Endodermal cell (in vitro differentiated cells): ENCODE results near the gene ARSA. TPM values are rescaled to one million over a fixed set of nuclear protein-coding genes. Genes with fewer than 3 reads are reported as not detected.

ENCODE experiments used
- DNase-seq: peaks from one replicate; pipeline ENCODE4 v3.0.0-alpha.2; 2017
- H3K27ac ChIP-seq: 2 replicates; pipeline ENCODE4 v1.5.1; 2013; ENCODE audit warnings: mild to moderate bottlenecking, low read depth, low read length, moderate library complexity
- H3K27me3 ChIP-seq: 2 replicates; pipeline ENCODE4 v1.6.1; 2013; ENCODE audit warnings: mild to moderate bottlenecking, low read length, moderate library complexity; ENCODE audit not compliant: insufficient read depth, control insufficient read depth, poor library complexity, severe bottlenecking
- H3K36me3 ChIP-seq: 2 replicates; pipeline ENCODE4 v1.7.0; 2013; ENCODE audit warnings: mild to moderate bottlenecking, low read length, moderate library complexity; ENCODE audit not compliant: control insufficient read depth, insufficient read depth
- H3K4me1 ChIP-seq: one replicate; pipeline ENCODE4 v1.7.0; 2013; ENCODE audit warnings: low read length; ENCODE audit not compliant: control insufficient read depth, insufficient read depth
- H3K4me3 ChIP-seq: 2 replicates; pipeline ENCODE4 v1.5.1; 2013; ENCODE audit warnings: mild to moderate bottlenecking, low read length, moderate library complexity
- H3K9ac ChIP-seq: 2 replicates; pipeline ENCODE4 v1.6.1; 2013; ENCODE audit warnings: mild to moderate bottlenecking, low read length, moderate library complexity; ENCODE audit not compliant: poor library complexity, severe bottlenecking; ENCODE audit errors: extremely low read depth
- H3K9me3 ChIP-seq: 2 replicates; pipeline ENCODE4 v1.6.1; 2013; ENCODE audit warnings: mild to moderate bottlenecking, low read length, moderate library complexity; ENCODE audit not compliant: control insufficient read depth
- H3K27ac Mint-ChIP-seq: 2 replicates; pipeline ENCODE4 v1.8.0; 2020; ENCODE audit warnings: mixed read lengths
- H3K27me3 Mint-ChIP-seq: 2 replicates; pipeline ENCODE4 v1.8.0; 2021; ENCODE audit warnings: mild to moderate bottlenecking, mixed read lengths; ENCODE audit not compliant: insufficient read depth
- H3K36me3 Mint-ChIP-seq: 2 replicates; pipeline ENCODE4 v1.8.0; 2020; ENCODE audit warnings: low read depth, mixed read lengths
- H3K4me1 Mint-ChIP-seq: 2 replicates; pipeline ENCODE4 v1.8.0; 2020; ENCODE audit warnings: mixed read lengths
- H3K4me3 Mint-ChIP-seq: 2 replicates; pipeline ENCODE4 v1.8.0; 2020; ENCODE audit warnings: mild to moderate bottlenecking, moderate library complexity, mixed read lengths
- H3K9me3 Mint-ChIP-seq: 2 replicates; pipeline ENCODE4 v1.8.0; 2020; ENCODE audit warnings: mild to moderate bottlenecking, mixed read lengths
- CTCF ChIP-seq: fragments of 200-600 bp; sonication (generic); conservative IDR thresholded peaks from 2 replicates; pipeline ENCODE4 v1.5.0; 2021; ENCODE audit warnings: antibody characterized with exemption, mild to moderate bottlenecking
- WGBS, 2 experiments: methylation state at CpG; one replicate each; pipeline versions ENCODE4 v1.1.5 to v1.1.7; 2013; ENCODE audit warnings: missing lambda C conversion rate in 2 of 2, mixed read lengths in 1 of 2; ENCODE audit not compliant: insufficient coverage in 1 of 2, insufficient read length in 1 of 2; 5-methylcytosine and 5-hydroxymethylcytosine counted together
- total RNA-seq, 2 donors: library from RNA; stranded (reverse); fragmentation: NEBNext Ultra II Directional in 1 of 2; extraction: Animal tissue kit (Norgen Biotek cat#: 25700) in 1 of 2; gene quantifications; 2 replicates in 1 of 2; 3 replicates in 1 of 2; pipeline ENCODE4 v1.2.1, GENCODE V29; 2021

The ARSA gene
- total RNA-seq, 2 donors from 2014 or later, result 28.6 to 30.6 TPM

GRCh38 chr22:50602338-50602700, 25.6 kb downstream of the ARSA start:
- peak overlapping the region; percentile 46 for H3K4me3 Mint-ChIP-seq
- no peak overlapping the region for H3K27ac Mint-ChIP-seq

GRCh38 chr22:50601669-50602337, 26.1 kb downstream of the ARSA start:
- H3K27ac ChIP-seq, result no peak overlapping the region
- no peak overlapping the region for H3K4me3 ChIP-seq
- peaks cover 91% of the 10 kb centered on the region for H3K27me3 ChIP-seq
- Mint-ChIP-seq H3K36me3 (no peaks in the 10 kb centered on the region), H3K4me3 (peak overlapping the region; percentile 46), H3K4me1 (no peaks in the 10 kb centered on the region), H3K27ac (no peak overlapping the region), H3K9me3 (no peaks in the 10 kb centered on the region), H3K27me3 (peaks cover 89% of the 10 kb centered on the region)
- 53 to 68% methylated on average over 5 to 12 of the region's 12 CpGs for WGBS, 2 experiments
- H3K9me3 ChIP-seq, result no peaks in the 10 kb centered on the region
- DNase-seq, result no peak
- no peaks in the 10 kb centered on the region for H3K4me1 ChIP-seq
- no peak overlapping the region for H3K9ac ChIP-seq
- no peaks in the 10 kb centered on the region for H3K36me3 ChIP-seq
- TF ChIP-seq CTCF, result no peak

More at GRCh38 chr22:50602338-50602700, 25.6 kb downstream of the ARSA start:
- Histone ChIP-seq H3K27ac (no peak overlapping the region), H3K9me3 (no peaks in the 10 kb centered on the region), H3K9ac (no peak overlapping the region), H3K4me1 (no peaks in the 10 kb centered on the region), H3K36me3 (no peaks in the 10 kb centered on the region), H3K4me3 (no peak overlapping the region), H3K27me3 (peaks cover 91% of the 10 kb centered on the region)
- no peaks in the 10 kb centered on the region for H3K4me1 Mint-ChIP-seq
- no peaks in the 10 kb centered on the region for H3K9me3 Mint-ChIP-seq
- H3K27me3 Mint-ChIP-seq, result peaks cover 89% of the 10 kb centered on the region
- DNase-seq, result no peak
- TF ChIP-seq CTCF, result no peak
- whole genome bisulfite sequencing, 2 experiments, result 45 to 46% methylated on average over 2 of the region's 2 CpGs
- H3K36me3 Mint-ChIP-seq, result no peaks in the 10 kb centered on the region

- H3K9me3 Mint-ChIP-seq, result no peaks in the 10 kb centered on the region
- WGBS, 2 experiments, result 14 to 18% methylated on average over 9 to 40 of the region's 52 CpGs
- Histone ChIP-seq H3K9ac (no peak overlapping the region), H3K27me3 (peaks cover 91% of the 10 kb centered on the region), H3K4me3 (no peak overlapping the region), H3K9me3 (no peaks in the 10 kb centered on the region), H3K36me3 (no peaks in the 10 kb centered on the region), H3K27ac (peak overlapping the region; percentile 32), H3K4me1 (no peaks in the 10 kb centered on the region)
- peaks cover 89% of the 10 kb centered on the region for H3K27me3 Mint-ChIP-seq
- no peak for TF ChIP-seq CTCF
- no peaks in the 10 kb centered on the region for H3K4me1 Mint-ChIP-seq
- no peaks in the 10 kb centered on the region for H3K36me3 Mint-ChIP-seq
- no peak overlapping the region for H3K27ac Mint-ChIP-seq
- peak overlapping the region; percentile 46 for H3K4me3 Mint-ChIP-seq
- peak; percentile 55 for DNase-seq
Measured at GRCh38 chr22:50600967-50601668, 26.8 kb downstream of the ARSA start.
